GM10847 (cell line): ENCODE results near the gene GALK2.

ENCODE experiments used
- POLR2A ChIP-seq: IDR thresholded peaks from 2 replicates; pipeline ENCODE4 v1.6.1; 2011; ENCODE audit not compliant: insufficient read length; ENCODE audit errors: extremely low read depth

Gene GALK2

GRCh38 chr15:49152552-49153312 is 17.3 kb upstream of the GALK2 start:
- TF ChIP-seq POLR2A, result no peak

DNA sequence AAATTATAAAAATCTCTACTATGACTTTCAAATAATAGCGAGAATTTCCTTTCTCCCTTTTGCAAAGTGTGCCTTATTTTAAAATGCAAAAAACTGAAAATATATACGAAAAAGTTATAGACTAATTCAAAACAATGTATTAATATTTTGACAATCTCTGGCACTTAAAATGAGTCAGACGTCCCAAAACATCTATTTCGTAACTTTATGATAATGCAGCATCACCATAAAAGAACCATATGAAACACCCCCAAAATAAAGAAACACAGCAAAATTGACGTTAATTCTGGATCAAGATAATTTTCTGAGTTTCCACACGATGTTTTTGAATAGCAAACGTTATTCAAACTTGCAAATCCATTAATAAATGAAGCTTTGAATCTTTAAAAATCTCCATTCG is 15.7 kb upstream of the GALK2 start:
- TF ChIP-seq POLR2A, result no peak

DNA sequence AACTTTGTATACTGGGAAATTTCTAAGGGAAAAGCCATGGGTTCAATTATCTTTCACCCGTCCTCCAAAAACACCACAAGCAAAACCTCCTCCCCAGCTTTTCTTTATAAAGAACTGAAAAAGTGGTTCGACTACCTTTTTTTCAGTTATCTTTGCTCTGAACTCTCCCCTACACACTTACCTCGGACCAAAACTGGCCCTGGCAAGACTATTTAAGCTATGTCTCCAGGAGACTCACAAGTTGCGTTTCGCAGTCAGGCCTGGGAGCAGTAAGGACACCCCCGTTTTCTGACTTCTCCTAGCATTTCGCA is 15.3 kb upstream of the GALK2 start:
- no peak for TF ChIP-seq POLR2A

- peak; percentile 41 for TF ChIP-seq POLR2A
Measured at GRCh38 chr15:49155110-49155833, 14.8 kb upstream of the GALK2 start, which contains the start of gene COPS2. TSS of gene COPS2 (minus strand) at chr15:49155599. CDS start at chr15:49155578, 21 bp downstream.

GRCh38 chr15:49155834-49156627 is 14.0 kb upstream of the GALK2 start:
- TF ChIP-seq POLR2A, result peak; percentile 36

GRCh38 chr15:49163678-49164077 is 6.4 kb upstream of the GALK2 start:
- no peak for TF ChIP-seq POLR2A

DNA sequence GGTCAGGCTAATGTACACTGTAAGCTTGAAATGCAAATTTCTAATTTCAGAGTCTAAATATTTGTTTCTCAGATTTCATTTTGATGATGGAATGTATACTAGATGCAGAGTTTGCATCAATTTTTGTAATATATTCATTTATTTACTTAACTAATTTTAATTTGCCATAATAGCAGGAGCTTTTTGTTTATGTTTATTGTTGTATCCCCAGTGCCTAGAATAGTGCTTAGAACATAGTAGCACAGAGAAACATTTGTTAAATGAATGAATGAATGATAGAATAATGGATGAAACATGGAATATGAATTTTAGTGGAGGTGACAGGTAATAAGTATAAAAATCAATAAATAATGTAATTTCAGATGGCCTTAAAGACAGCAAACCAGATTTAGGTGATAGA is 5.2 kb upstream of the GALK2 start:
- no peak for TF ChIP-seq POLR2A

DNA sequence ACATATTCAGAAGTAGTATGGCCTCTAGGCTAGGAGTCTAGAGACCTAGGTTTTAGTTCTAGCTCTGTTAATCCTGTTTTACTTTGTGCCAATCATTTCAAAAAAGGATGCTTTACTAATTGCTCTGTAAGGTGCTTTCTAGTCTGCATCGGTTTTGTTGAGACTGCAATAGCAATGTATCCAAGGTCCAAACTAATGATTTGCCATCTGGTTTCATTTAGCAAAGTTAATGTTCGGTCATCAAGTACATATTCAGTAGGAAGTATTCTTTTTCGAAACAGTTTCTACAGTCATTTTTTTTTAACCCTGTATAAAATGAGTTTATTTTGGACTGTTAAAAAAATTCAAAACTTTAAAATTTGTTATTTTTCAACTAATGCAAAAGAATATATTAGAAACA is 2.0 kb upstream of the GALK2 start:
- TF ChIP-seq POLR2A, result no peak

GRCh38 chr15:49171790-49172189 is 1.7 kb downstream of the GALK2 start:
- TF ChIP-seq POLR2A, result no peak

DNA sequence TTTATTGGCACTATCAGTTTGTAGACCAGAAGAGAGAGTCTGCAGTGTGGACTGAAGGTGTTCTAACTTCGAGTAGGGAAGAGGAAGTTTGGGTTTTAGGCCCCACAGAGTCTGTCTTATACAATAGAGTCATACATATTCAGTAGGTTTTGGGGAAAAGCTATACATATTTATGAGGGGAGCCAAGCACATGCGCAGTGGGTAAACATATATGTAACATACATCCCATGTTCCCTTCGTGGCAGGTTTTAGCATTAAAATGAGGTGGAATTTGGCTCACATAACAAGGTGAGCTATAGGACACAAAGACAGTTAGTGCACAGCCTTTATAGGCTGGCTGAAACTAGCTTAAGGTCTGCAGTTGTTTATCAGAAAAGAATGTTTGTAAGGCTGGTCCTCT is 4.9 kb downstream of the GALK2 start:
- TF ChIP-seq POLR2A, result no peak

GRCh38 chr15:49178497-49178896 is 8.4 kb downstream of the GALK2 start:
- TF ChIP-seq POLR2A, result no peak

DNA sequence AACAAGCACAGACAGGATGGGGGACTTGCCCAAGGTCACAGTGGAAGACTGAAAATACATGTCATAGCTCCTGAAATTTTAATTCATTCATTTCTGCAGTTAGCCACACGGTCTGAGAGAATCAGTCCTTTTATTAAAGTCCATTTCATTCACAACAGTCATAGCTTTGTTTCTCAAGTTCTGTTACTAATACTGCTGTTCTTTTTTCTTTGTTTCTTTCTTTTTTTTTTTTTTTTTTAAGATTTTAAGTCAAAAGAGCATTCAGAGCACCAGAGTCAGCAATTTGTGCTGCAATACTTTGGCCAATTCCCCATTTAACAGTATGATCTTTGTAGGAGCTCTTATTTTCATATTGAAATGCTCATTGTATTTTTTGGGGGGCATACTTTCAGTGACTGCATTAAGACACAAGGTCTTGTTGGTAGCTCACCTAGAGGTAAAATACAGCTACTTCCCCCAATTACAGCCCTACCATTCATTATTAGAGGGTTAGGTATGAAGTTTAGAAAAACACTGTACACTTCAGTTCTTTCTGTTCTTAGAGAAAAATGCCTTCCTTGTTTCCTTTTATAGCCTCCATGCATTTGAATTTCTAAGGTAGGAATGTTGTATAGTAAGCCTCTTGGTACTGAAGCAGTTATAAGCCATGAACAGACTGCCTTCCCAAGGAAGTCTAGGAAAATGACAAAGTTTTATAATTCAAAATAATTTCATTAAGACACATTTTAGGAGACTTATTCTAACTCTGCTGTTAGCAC is 9.6 kb downstream of the GALK2 start:
- TF ChIP-seq POLR2A, result no peak

GRCh38 chr15:49182128-49182527 is 12.1 kb downstream of the GALK2 start:
- TF ChIP-seq POLR2A, result no peak

DNA sequence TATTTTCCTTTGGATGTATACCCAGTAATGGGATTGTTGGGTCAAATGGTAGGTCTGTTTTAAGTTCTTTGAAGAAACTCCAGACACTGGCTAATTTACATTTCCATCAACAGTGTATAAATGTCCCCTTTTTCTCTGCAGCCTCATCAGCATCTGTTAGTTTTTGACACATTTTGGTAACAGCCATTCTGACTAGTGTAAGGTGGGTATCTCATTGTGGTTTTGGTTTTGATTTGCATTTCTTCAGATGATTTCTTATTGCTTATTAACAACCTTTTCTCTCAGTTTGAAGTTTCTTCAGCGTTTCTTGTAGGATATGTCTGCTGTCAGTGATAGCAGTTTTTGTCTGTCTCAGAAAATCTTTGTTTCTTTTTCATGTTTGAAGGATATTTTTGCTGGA is 15.4 kb downstream of the GALK2 start:
- TF ChIP-seq POLR2A, result no peak

DNA sequence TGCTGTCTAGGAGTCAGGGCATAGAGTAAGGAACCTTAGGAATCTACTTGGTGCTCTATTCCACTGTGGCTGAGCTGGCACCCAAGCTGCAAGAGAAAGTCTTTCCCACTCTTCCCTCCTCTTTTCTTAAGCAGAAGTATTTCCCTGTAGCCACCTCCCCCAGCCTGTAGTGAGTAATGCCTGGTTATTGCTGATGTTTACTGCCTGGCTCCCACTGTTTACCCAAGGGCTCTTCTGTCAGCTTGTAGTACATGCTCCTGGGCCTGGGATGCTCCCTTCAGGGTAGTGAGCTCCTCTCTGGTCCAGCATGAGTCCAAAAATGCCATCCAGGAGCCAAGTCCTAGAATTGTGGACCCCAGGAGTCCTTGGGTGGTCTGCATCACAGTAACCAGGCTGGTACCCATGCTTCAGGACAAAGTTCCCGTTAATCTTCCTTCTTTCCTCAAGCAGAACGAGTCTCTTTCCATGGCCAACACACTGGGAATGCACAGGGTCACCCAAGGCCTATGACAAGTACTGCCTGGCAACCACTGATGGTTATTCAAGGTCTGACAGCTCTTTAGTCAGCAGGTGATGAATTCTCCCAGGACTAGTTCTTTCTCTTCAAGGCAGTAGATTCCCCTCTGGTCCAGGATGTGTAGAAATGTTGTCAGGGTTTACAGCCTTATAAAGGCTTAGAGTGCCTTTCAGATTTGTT is 17.6 kb downstream of the GALK2 start:
- no peak for TF ChIP-seq POLR2A

DNA sequence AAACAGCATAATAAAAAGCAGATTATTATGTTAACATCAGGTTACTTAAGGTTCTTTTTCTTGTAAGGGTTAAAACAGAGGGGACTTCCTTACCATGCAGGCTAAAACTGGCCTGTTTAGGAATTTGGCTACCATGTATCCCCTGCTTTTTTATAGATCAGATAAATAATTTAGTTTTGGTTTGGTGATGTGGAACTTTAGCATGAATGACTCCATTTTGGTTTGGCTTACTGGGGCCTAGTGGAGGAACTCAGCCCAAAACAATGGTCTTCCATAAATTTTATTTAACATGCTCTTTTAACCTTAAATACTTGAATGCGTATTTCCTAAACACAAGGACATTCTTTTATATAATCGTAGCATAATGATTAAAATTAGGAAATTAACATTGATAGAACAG is 18.9 kb downstream of the GALK2 start:
- TF ChIP-seq POLR2A, result no peak
